ENCODE measurements around the gene CEP89. TPM values are rescaled to one million over a fixed set of nuclear protein-coding genes. Genes with fewer than 3 reads are reported as not detected.

Gene CEP89
- total RNA-seq, 1 experiment from 2014 or later: 39.9 TPM

GRCh38 chr19:32909257-32909656 lies 62.5 kb downstream of the CEP89 start:
- ChIA-PET POLR2A (no interaction called here), CTCF (no interaction called here)
- in situ Hi-C loops (cut with HindIII; ENCODE audit: low pct_unique_long_range_greater_than_20kb, low sequenced_read_pairs): no loop called here
- TF ChIP-seq, protein P1, sequence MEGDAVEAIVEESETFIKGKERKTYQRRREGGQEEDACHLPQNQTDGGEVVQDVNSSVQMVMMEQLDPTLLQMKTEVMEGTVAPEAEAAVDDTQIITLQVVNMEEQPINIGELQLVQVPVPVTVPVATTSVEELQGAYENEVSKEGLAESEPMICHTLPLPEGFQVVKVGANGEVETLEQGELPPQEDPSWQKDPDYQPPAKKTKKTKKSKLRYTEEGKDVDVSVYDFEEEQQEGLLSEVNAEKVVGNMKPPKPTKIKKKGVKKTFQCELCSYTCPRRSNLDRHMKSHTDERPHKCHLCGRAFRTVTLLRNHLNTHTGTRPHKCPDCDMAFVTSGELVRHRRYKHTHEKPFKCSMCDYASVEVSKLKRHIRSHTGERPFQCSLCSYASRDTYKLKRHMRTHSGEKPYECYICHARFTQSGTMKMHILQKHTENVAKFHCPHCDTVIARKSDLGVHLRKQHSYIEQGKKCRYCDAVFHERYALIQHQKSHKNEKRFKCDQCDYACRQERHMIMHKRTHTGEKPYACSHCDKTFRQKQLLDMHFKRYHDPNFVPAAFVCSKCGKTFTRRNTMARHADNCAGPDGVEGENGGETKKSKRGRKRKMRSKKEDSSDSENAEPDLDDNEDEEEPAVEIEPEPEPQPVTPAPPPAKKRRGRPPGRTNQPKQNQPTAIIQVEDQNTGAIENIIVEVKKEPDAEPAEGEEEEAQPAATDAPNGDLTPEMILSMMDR (IDR thresholded peaks at IDR 0.05): no peak
- TF ChIP-seq TCF7L2 (IDR thresholded peaks at IDR 0.05; ENCODE audit: low read depth, low read length): no peak
- TF ChIP-seq POLR2AphosphoS5 (IDR thresholded peaks at IDR 0.05; ENCODE audit: low read depth, low read length): no peak
- TF ChIP-seq SIN3A (IDR thresholded peaks at IDR 0.05; ENCODE audit: borderline replicate concordance, insufficient read depth, low read depth, low read length): no peak
- TF ChIP-seq, protein P2, sequence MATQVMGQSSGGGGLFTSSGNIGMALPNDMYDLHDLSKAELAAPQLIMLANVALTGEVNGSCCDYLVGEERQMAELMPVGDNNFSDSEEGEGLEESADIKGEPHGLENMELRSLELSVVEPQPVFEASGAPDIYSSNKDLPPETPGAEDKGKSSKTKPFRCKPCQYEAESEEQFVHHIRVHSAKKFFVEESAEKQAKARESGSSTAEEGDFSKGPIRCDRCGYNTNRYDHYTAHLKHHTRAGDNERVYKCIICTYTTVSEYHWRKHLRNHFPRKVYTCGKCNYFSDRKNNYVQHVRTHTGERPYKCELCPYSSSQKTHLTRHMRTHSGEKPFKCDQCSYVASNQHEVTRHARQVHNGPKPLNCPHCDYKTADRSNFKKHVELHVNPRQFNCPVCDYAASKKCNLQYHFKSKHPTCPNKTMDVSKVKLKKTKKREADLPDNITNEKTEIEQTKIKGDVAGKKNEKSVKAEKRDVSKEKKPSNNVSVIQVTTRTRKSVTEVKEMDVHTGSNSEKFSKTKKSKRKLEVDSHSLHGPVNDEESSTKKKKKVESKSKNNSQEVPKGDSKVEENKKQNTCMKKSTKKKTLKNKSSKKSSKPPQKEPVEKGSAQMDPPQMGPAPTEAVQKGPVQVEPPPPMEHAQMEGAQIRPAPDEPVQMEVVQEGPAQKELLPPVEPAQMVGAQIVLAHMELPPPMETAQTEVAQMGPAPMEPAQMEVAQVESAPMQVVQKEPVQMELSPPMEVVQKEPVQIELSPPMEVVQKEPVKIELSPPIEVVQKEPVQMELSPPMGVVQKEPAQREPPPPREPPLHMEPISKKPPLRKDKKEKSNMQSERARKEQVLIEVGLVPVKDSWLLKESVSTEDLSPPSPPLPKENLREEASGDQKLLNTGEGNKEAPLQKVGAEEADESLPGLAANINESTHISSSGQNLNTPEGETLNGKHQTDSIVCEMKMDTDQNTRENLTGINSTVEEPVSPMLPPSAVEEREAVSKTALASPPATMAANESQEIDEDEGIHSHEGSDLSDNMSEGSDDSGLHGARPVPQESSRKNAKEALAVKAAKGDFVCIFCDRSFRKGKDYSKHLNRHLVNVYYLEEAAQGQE (IDR thresholded peaks at IDR 0.05; ENCODE audit: insufficient read depth in 1 of 2, low read depth in 2 of 2, low read length in 1 of 2): no peak
- DNase-seq (ENCODE audit: low read depth, low spot score) (no peak), ATAC-seq (no peak)
- Histone ChIP-seq H3K4me3 (ENCODE audit: low read depth in 2 of 2, low read length in 2 of 2) (no peak overlapping the region), H3K9me3 (ENCODE audit: control insufficient read depth, insufficient read depth, low read depth, low read length) (no peaks in the 10 kb centered on the region), H3K36me3 (ENCODE audit: control insufficient read depth, insufficient read depth, low read length) (no peaks in the 10 kb centered on the region), H3K27ac (ENCODE audit: low read length) (no peak overlapping the region), H3K4me1 (ENCODE audit: control insufficient read depth, insufficient read depth, low read length) (no peaks in the 10 kb centered on the region), H3K27me3 (ENCODE audit: control insufficient read depth, insufficient read depth, low read length) (no peaks in the 10 kb centered on the region)
- intact Hi-C loops (cut with micrococcal nuclease; ENCODE audit: unreplicated experiment): no loop called here
- no TSS peak for BruUV-seq (replicated peaks)

DNA sequence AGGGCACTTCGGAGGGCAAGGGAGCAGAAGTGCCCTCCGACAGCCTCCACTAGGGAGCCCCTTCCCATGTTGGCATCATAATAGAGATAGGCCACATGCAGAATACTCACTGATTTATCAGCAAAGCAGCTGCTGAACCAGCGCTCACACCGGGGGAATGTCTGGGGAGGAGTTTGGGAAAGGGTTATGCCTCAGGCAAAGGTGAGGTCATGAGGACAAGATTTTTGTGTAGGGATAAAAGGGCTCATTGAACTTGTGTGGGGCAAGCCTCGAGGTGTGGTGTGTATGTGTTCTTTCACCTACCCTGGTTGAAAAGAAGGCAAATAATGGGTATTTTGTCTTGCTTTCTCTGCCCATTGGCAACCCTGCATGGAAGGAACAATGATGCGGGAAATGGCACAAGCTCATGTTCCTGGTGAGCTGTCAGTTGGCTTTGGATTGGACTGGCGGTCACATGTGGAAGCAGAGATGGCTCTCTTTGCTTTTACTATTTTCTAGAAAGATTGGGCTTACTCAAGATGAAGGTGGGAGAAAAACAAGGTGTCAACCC lies 63.0 kb downstream of the CEP89 start:
- H3K4me3 ChIP-seq (ENCODE audit: low read depth in 2 of 2, low read length in 2 of 2): no peak overlapping the region
- no peaks in the 10 kb centered on the region for H3K4me1 ChIP-seq (ENCODE audit: control insufficient read depth, insufficient read depth, low read length)
- in situ Hi-C loops (cut with HindIII; ENCODE audit: low pct_unique_long_range_greater_than_20kb, low sequenced_read_pairs): no loop called here
- no TSS peak for BruUV-seq (replicated peaks)
- intact Hi-C loops (cut with micrococcal nuclease; ENCODE audit: unreplicated experiment): no loop called here
- ATAC-seq: no peak
- no peaks in the 10 kb centered on the region for H3K27me3 ChIP-seq (ENCODE audit: control insufficient read depth, insufficient read depth, low read length)
- ChIA-PET POLR2A (no interaction called here), CTCF (no interaction called here)
- TF ChIP-seq TCF7L2 (IDR thresholded peaks at IDR 0.05; ENCODE audit: low read depth, low read length) (no peak), SIN3A (IDR thresholded peaks at IDR 0.05; ENCODE audit: borderline replicate concordance, insufficient read depth, low read depth, low read length) (no peak), POLR2AphosphoS5 (IDR thresholded peaks at IDR 0.05; ENCODE audit: low read depth, low read length) (no peak)
- TF ChIP-seq, protein P1 (IDR thresholded peaks at IDR 0.05): no peak
- TF ChIP-seq, protein P2 (IDR thresholded peaks at IDR 0.05; ENCODE audit: insufficient read depth in 1 of 2, low read depth in 2 of 2, low read length in 1 of 2): no peak
- no peak for DNase-seq (ENCODE audit: low read depth, low spot score)
- H3K27ac ChIP-seq (ENCODE audit: low read length): no peak overlapping the region
- H3K9me3 ChIP-seq (ENCODE audit: control insufficient read depth, insufficient read depth, low read depth, low read length): no peaks in the 10 kb centered on the region
- no peaks in the 10 kb centered on the region for H3K36me3 ChIP-seq (ENCODE audit: control insufficient read depth, insufficient read depth, low read length)
